Measurements from ENCODE around the gene IL1RN.

DNA sequence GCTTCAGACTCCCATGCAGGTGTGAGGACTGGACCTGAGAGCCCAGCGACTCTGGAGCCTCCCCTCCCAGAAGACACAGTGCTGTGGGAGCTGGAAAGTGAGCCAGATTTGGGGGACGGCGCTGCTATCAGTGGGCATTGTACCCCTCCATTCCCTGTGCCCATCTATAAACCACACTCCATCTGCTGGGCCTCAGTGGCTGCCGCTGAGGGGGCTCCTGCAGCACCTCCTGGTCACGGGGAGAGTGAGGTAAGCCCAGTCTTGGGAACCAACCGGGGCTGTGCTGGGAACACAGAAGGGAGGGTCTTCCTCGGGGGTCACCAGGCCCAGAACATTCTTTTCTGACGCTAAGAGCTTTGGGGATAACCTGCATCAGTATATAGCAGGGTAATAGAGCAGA is 55.9 kb downstream of the IL1RN start:
- TF ChIP-seq, protein P1, sequence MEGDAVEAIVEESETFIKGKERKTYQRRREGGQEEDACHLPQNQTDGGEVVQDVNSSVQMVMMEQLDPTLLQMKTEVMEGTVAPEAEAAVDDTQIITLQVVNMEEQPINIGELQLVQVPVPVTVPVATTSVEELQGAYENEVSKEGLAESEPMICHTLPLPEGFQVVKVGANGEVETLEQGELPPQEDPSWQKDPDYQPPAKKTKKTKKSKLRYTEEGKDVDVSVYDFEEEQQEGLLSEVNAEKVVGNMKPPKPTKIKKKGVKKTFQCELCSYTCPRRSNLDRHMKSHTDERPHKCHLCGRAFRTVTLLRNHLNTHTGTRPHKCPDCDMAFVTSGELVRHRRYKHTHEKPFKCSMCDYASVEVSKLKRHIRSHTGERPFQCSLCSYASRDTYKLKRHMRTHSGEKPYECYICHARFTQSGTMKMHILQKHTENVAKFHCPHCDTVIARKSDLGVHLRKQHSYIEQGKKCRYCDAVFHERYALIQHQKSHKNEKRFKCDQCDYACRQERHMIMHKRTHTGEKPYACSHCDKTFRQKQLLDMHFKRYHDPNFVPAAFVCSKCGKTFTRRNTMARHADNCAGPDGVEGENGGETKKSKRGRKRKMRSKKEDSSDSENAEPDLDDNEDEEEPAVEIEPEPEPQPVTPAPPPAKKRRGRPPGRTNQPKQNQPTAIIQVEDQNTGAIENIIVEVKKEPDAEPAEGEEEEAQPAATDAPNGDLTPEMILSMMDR (IDR thresholded peaks at IDR 0.05; ENCODE audit: extremely low read depth in 1 of 2, insufficient read depth in 1 of 2, low read depth in 1 of 2, low read length in 2 of 2) = no peak
- no peak for TF ChIP-seq POLR2AphosphoS5 (IDR thresholded peaks at IDR 0.05; ENCODE audit: insufficient read depth, low read depth, low read length)
- TF ChIP-seq, protein P2, sequence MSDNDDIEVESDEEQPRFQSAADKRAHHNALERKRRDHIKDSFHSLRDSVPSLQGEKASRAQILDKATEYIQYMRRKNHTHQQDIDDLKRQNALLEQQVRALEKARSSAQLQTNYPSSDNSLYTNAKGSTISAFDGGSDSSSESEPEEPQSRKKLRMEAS (IDR thresholded peaks at IDR 0.05; ENCODE audit: insufficient read depth, insufficient read length) = no peak
- no peak for TF ChIP-seq EZH2 (IDR thresholded peaks at IDR 0.05; ENCODE audit: borderline replicate concordance, low read depth, low read length, severe bottlenecking)
